Tibial nerve (tissue), 4 donors: Measurements from ENCODE around the gene TM9SF4.

ENCODE experiments used
- CTCF ChIP-seq, 5 experiments: fragments of 200-600 bp in 3 of 5; fragments of 450-650 bp in 2 of 5; sonication (generic) in 3 of 5; IDR thresholded peaks; one replicate each; pipeline ENCODE4 v1.5.1; 2016 to 2019; ENCODE audit warnings: antibody characterized with exemption in 5 of 5, mild to moderate bottlenecking in 3 of 5, moderate library complexity in 2 of 5
- EP300 ChIP-seq, 2 donors: sonication (generic); formaldehyde crosslinking; IDR thresholded peaks; one replicate each; pipeline ENCODE4 v1.6.1; 2017; ENCODE audit warnings: antibody characterized with exemption in 2 of 2, mild to moderate bottlenecking in 1 of 2
- POLR2A ChIP-seq, 2 donors: fragments of 450-650 bp; IDR thresholded peaks; one replicate each; pipeline ENCODE4 v1.6.1; 2017; ENCODE audit warnings: antibody characterized with exemption in 2 of 2, mild to moderate bottlenecking in 2 of 2, moderate library complexity in 2 of 2

GRCh38 chr20:32215147-32215546 lies 105.6 kb downstream of the TM9SF4 start:
- TF ChIP-seq CTCF (IDR thresholded peaks at IDR 0.05), result no peak
- no peak for TF ChIP-seq POLR2A (IDR thresholded peaks at IDR 0.05)
- TF ChIP-seq EP300 (IDR thresholded peaks at IDR 0.05), result no peak
